GM21529 (cell line): ENCODE results near the gene DCP1A.

Experiments
- ATAC-seq: cut with Tn5 transposase; IDR thresholded peaks from one replicate; pipeline ENCODE4 v1.9.1; 2021; ENCODE audit not compliant: unreplicated experiment

The DCP1A gene

GRCh38 chr3:53248161-53248560 lies 99.2 kb downstream of the DCP1A start:
- no peak for ATAC-seq

GRCh38 chr3:53247619-53248018 lies 99.7 kb downstream of the DCP1A start:
- no peak for ATAC-seq

- ATAC-seq: no peak
These were observed 103.1 kb downstream of the DCP1A start for GRCh38 chr3:53244271-53244670.

GRCh38 chr3:53243785-53244184 lies 103.6 kb downstream of the DCP1A start:
- ATAC-seq: no peak

- no peak for ATAC-seq
These were observed 104.2 kb downstream of the DCP1A start for GRCh38 chr3:53243165-53243564.

- no peak for ATAC-seq
These were observed 104.7 kb downstream of the DCP1A start for GRCh38 chr3:53242642-53243041.

- ATAC-seq: no peak
These were observed 105.2 kb downstream of the DCP1A start for GRCh38 chr3:53242155-53242554.

GRCh38 chr3:53240989-53241972 lies 106.1 kb downstream of the DCP1A start:
- ATAC-seq: no peak

- ATAC-seq: no peak
These were observed 107.5 kb downstream of the DCP1A start for GRCh38 chr3:53239800-53240199.

- no peak for ATAC-seq
These were observed 108.5 kb downstream of the DCP1A start for GRCh38 chr3:53238886-53239285.

GRCh38 chr3:53238051-53238850 lies 109.1 kb downstream of the DCP1A start:
- ATAC-seq: no peak

GRCh38 chr3:53236112-53236841 lies 111.1 kb downstream of the DCP1A start:
- no peak for ATAC-seq

- no peak for ATAC-seq
These were observed 111.8 kb downstream of the DCP1A start for GRCh38 chr3:53235545-53235944.

GRCh38 chr3:53234841-53235232 lies 112.5 kb downstream of the DCP1A start:
- no peak for ATAC-seq

- ATAC-seq: no peak
These were observed 113.1 kb downstream of the DCP1A start for GRCh38 chr3:53234130-53234840.
